A673 (cell line): Measurements from ENCODE around the gene SPAG9. TPM values are rescaled to one million over a fixed set of nuclear protein-coding genes. Genes with fewer than 3 reads are reported as not detected.

Experiments used
- BruUV-seq: library from RNA; stranded (reverse); fragments of 400-500 nt; replicated peaks from 2 replicates; lab custom pipeline; 2021; lab: Mats Ljungman, UMichigan
- CTCF ChIA-PET: fragments of 300-600 bp; sonication (Branson Sonifier 250); formaldehyde crosslinking; loops from one replicate; lab custom pipeline; 2022; ENCODE audit warnings: antibody characterized with exemption; lab: Charles Lee
- POLR2A ChIA-PET: fragments of 300-600 bp; sonication (Branson Sonifier 250); formaldehyde crosslinking; loops from one replicate; lab custom pipeline; 2022; ENCODE audit warnings: antibody characterized with exemption; ENCODE audit not compliant: low non-redundant PET; lab: Charles Lee
- DNase-seq: peaks from one replicate; pipeline ENCODE4 v3.0.0-alpha.2; 2015; ENCODE audit warnings: low spot score
- H3K27ac ChIP-seq: fragments of 200-600 bp; sonication (generic); 2 replicates; pipeline ENCODE4 v1.5.1; 2016; ENCODE audit warnings: mixed run types, low read depth, mild to moderate bottlenecking, mixed read lengths, antibody characterized with exemption, low read length; ENCODE audit not compliant: poor library complexity, severe bottlenecking
- H3K27me3 ChIP-seq: fragments of 200-600 bp; sonication (generic); replicated peaks from 2 replicates; pipeline ENCODE4 v1.6.1; 2017; ENCODE audit warnings: mixed run types, low read depth, mild to moderate bottlenecking, mixed read lengths, antibody characterized with exemption, low read length; ENCODE audit not compliant: insufficient read depth, poor library complexity
- H3K36me3 ChIP-seq: fragments of 200-600 bp; sonication (generic); 2 replicates; pipeline ENCODE4 v1.6.1; 2016; ENCODE audit warnings: mixed run types, mild to moderate bottlenecking, mixed read lengths, antibody characterized with exemption, low read length; ENCODE audit not compliant: insufficient read depth, poor library complexity, severe bottlenecking
- H3K4me1 ChIP-seq: fragments of 200-600 bp; sonication (generic); 2 replicates; pipeline ENCODE4 v1.6.1; 2017; ENCODE audit warnings: mixed run types, mild to moderate bottlenecking, mixed read lengths, antibody characterized with exemption, low read length; ENCODE audit not compliant: insufficient read depth, poor library complexity, severe bottlenecking
- H3K4me3 ChIP-seq: fragments of 200-600 bp; sonication (generic); 2 replicates; pipeline ENCODE4 v1.5.1; 2016; ENCODE audit warnings: low read depth, mixed run types, mild to moderate bottlenecking, mixed read lengths, low read length; ENCODE audit not compliant: poor library complexity, severe bottlenecking
- H3K9me3 ChIP-seq: fragments of 200-600 bp; sonication (generic); 2 replicates; pipeline ENCODE4 v1.6.1; 2016; ENCODE audit warnings: mixed run types, low read depth, mild to moderate bottlenecking, mixed read lengths, antibody characterized with exemption, low read length; ENCODE audit not compliant: poor library complexity, severe bottlenecking
- CTCF ChIP-seq: fragments of 300-800, 200-600 bp; sonication (generic); conservative IDR thresholded peaks from 2 replicates; pipeline ENCODE4 v1.5.1; 2017; ENCODE audit warnings: low read depth, mild to moderate bottlenecking, antibody characterized with exemption, low read length, moderate library complexity, mixed read lengths
- EZH2 ChIP-seq: fragments of 200-600 bp; sonication (generic); IDR thresholded peaks from 2 replicates; pipeline ENCODE4 v1.6.1; 2017; ENCODE audit warnings: borderline replicate concordance, low read depth, mild to moderate bottlenecking, mixed read lengths, antibody characterized with exemption, low read length; ENCODE audit not compliant: poor library complexity, severe bottlenecking
- intact Hi-C: fragments of 100-400 bp; cut with micrococcal nuclease; formaldehyde crosslinking; loops from one replicate; pipeline ENCODE4 v1.10.0; 2022; ENCODE audit not compliant: unreplicated experiment
- total RNA-seq: library from RNA; stranded (reverse); gene quantifications from 2 replicates; pipeline ENCODE4 v1.2.3, GENCODE V29; 2021

Gene SPAG9
- total RNA-seq, 1 experiment from 2014 or later = 82.0 TPM

GRCh38 chr17:51060396-51060795 lies 60.3 kb downstream of the SPAG9 start:
- intact Hi-C loops = no loop called here
- Histone ChIP-seq H3K4me1 (no peaks in the 10 kb centered on the region), H3K27me3 (no peaks in the 10 kb centered on the region), H3K36me3 (no peaks in the 10 kb centered on the region), H3K27ac (no peak overlapping the region), H3K4me3 (no peak overlapping the region), H3K9me3 (no peaks in the 10 kb centered on the region)
- no peak for TF ChIP-seq CTCF
- TF ChIP-seq EZH2 = no peak
- CTCF ChIA-PET = no interaction called here
- POLR2A ChIA-PET = no interaction called here
- BruUV-seq = no TSS peak
- DNase-seq = no peak

- Histone ChIP-seq H3K36me3 (no peaks in the 10 kb centered on the region), H3K27me3 (no peaks in the 10 kb centered on the region), H3K9me3 (no peaks in the 10 kb centered on the region), H3K4me3 (no peak overlapping the region), H3K4me1 (no peaks in the 10 kb centered on the region), H3K27ac (no peak overlapping the region)
- ChIA-PET POLR2A (no interaction called here), CTCF (no interaction called here)
- no peak for DNase-seq
- intact Hi-C loops = loop anchor here (5.0 to 10.0 kb wide), 2 partner anchors 93 to 205 kb away; partner anchors contain the start of gene NME1
- TF ChIP-seq EZH2 (no peak), CTCF (no peak)
- no TSS peak for BruUV-seq
These were observed 60.9 kb downstream of the SPAG9 start for GRCh38 chr17:51059781-51060180.

GRCh38 chr17:51057534-51057933 lies 63.1 kb downstream of the SPAG9 start:
- peak overlapping the region; percentile 30 for H3K27ac ChIP-seq
- intact Hi-C loops = loop anchor here (2.0 to 10.0 kb wide), 3 partner anchors 57 to 203 kb away; partner anchors contain the start of gene NME1
- H3K36me3 ChIP-seq = no peaks in the 10 kb centered on the region
- BruUV-seq = no TSS peak
- CTCF ChIA-PET = interaction anchor here (0.6 kb wide), 1 partner anchor 59 kb away, joined by 3 read pairs; no protein-coding TSS in a partner anchor
- no peaks in the 10 kb centered on the region for H3K9me3 ChIP-seq
- H3K27me3 ChIP-seq = no peaks in the 10 kb centered on the region
- POLR2A ChIA-PET = no interaction called here
- no peak for DNase-seq
- no peaks in the 10 kb centered on the region for H3K4me1 ChIP-seq
- no peak overlapping the region for H3K4me3 ChIP-seq
- no peak for TF ChIP-seq CTCF
- no peak for TF ChIP-seq EZH2
